ENCODE measurements around the gene AFF3.

DNA sequence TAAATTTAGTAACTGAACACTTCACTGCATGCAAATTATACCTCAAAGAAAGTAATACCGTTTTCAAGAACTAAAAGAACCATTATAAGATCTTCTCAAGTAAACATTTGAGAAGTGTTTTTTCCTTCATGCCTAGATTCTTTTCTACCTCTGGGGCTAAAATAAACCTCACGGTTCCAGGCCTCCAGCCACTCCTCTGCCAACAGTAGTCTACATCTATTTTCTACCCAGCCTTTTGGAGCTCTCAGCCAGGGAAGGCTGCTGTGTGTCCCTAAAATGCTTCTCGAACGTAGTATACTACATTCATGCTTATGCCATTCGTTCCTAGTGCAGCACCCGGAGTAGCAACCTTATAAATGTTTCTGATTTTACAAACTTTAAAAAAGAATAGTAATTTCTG, 219.7 kb downstream of the AFF3 start:
- TF ChIP-seq POLR2A (IDR thresholded peaks at IDR 0.05) (no peak), CTCF (IDR thresholded peaks at IDR 0.05) (no peak), EP300 (IDR thresholded peaks at IDR 0.05) (no peak), POLR2AphosphoS5 (IDR thresholded peaks at IDR 0.05) (no peak)
